ENCODE results near the gene UBE2O. TPM values are rescaled to one million over a fixed set of nuclear protein-coding genes. Genes with fewer than 3 reads are reported as not detected.

UBE2O gene
- total RNA-seq, 1 donor from 2014 or later: 35.7 TPM

GRCh38 chr17:76433693-76434092 is 19.3 kb downstream of the UBE2O start:
- Histone ChIP-seq H3K36me3 (no peaks in the 10 kb centered on the region), H3K4me1 (peaks cover 83% of the 10 kb centered on the region), H3K27me3 (ENCODE audit: low read depth) (no peaks in the 10 kb centered on the region), H3K9me3 (replicated peaks) (no peaks in the 10 kb centered on the region), H3K27ac (replicated peaks) (no peak overlapping the region), H3K4me3 (no peak overlapping the region)
- intact Hi-C loops (cut with micrococcal nuclease): no loop called here
- TF ChIP-seq CTCF (IDR thresholded peaks at IDR 0.05; ENCODE audit: borderline replicate concordance): no peak
- DNase-seq: no peak

- H3K27ac ChIP-seq (replicated peaks): peak overlapping the region; percentile 63
- H3K36me3 ChIP-seq: no peaks in the 10 kb centered on the region
- peaks cover 83% of the 10 kb centered on the region for H3K4me1 ChIP-seq
- no peaks in the 10 kb centered on the region for H3K9me3 ChIP-seq (replicated peaks)
- no peak for DNase-seq
- H3K4me3 ChIP-seq: no peak overlapping the region
- TF ChIP-seq CTCF (IDR thresholded peaks at IDR 0.05; ENCODE audit: borderline replicate concordance): peak; percentile 43
- H3K27me3 ChIP-seq (ENCODE audit: low read depth): no peaks in the 10 kb centered on the region
- intact Hi-C loops (cut with micrococcal nuclease): no loop called here
Measured at GRCh38 chr17:76432712-76433336, 20.1 kb downstream of the UBE2O start.

GRCh38 chr17:76432004-76432403 is 20.9 kb downstream of the UBE2O start:
- H3K27ac ChIP-seq (replicated peaks): peak overlapping the region; percentile 63
- H3K4me3 ChIP-seq: no peak overlapping the region
- DNase-seq: no peak
- no peak for TF ChIP-seq CTCF (IDR thresholded peaks at IDR 0.05; ENCODE audit: borderline replicate concordance)
- intact Hi-C loops (cut with micrococcal nuclease): no loop called here
- H3K36me3 ChIP-seq: no peaks in the 10 kb centered on the region
- peaks cover 84% of the 10 kb centered on the region for H3K4me1 ChIP-seq
- H3K9me3 ChIP-seq (replicated peaks): no peaks in the 10 kb centered on the region
- H3K27me3 ChIP-seq (ENCODE audit: low read depth): no peaks in the 10 kb centered on the region

GRCh38 chr17:76431509-76431908 is 21.4 kb downstream of the UBE2O start:
- DNase-seq: no peak
- Histone ChIP-seq H3K27ac (replicated peaks) (peak overlapping the region; percentile 63), H3K4me1 (peaks cover 85% of the 10 kb centered on the region), H3K9me3 (replicated peaks) (no peaks in the 10 kb centered on the region), H3K4me3 (no peak overlapping the region), H3K36me3 (no peaks in the 10 kb centered on the region), H3K27me3 (ENCODE audit: low read depth) (no peaks in the 10 kb centered on the region)
- TF ChIP-seq CTCF (IDR thresholded peaks at IDR 0.05; ENCODE audit: borderline replicate concordance): no peak
- intact Hi-C loops (cut with micrococcal nuclease): no loop called here

- H3K27me3 ChIP-seq (ENCODE audit: low read depth): no peaks in the 10 kb centered on the region
- no peak for TF ChIP-seq CTCF (IDR thresholded peaks at IDR 0.05; ENCODE audit: borderline replicate concordance)
- intact Hi-C loops (cut with micrococcal nuclease): no loop called here
- DNase-seq: no peak
- H3K4me3 ChIP-seq: no peak overlapping the region
- peaks cover 63% of the 10 kb centered on the region for H3K4me1 ChIP-seq
- no peaks in the 10 kb centered on the region for H3K36me3 ChIP-seq
- peak overlapping the region; percentile 71 for H3K27ac ChIP-seq (replicated peaks)
- H3K9me3 ChIP-seq (replicated peaks): no peaks in the 10 kb centered on the region
Measured at GRCh38 chr17:76428511-76428910, 24.4 kb downstream of the UBE2O start.

Measured in left ventricle myocardium inferior (tissue), 1 donor.